ENCODE results near the gene GAPDHS.

Gene GAPDHS

DNA sequence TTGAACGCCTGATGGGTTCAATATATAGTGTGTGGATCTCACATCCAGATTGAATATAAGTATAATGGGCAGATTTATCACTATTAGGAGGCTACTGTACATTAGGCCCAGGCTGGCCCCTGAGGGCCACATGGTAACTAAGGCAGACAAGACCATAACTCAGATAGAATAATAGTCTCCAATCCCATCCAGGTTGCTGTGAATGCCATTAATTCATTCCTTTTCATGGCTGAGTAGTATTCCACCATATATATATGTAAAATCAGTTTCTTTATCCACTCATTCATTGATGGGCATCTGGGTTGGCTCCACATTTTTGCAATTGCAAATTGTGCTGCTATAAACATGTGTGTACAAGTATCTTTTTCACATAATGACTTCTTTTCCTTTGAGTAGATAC, 44.7 kb downstream of the GAPDHS start:
- TF ChIP-seq, protein P1, sequence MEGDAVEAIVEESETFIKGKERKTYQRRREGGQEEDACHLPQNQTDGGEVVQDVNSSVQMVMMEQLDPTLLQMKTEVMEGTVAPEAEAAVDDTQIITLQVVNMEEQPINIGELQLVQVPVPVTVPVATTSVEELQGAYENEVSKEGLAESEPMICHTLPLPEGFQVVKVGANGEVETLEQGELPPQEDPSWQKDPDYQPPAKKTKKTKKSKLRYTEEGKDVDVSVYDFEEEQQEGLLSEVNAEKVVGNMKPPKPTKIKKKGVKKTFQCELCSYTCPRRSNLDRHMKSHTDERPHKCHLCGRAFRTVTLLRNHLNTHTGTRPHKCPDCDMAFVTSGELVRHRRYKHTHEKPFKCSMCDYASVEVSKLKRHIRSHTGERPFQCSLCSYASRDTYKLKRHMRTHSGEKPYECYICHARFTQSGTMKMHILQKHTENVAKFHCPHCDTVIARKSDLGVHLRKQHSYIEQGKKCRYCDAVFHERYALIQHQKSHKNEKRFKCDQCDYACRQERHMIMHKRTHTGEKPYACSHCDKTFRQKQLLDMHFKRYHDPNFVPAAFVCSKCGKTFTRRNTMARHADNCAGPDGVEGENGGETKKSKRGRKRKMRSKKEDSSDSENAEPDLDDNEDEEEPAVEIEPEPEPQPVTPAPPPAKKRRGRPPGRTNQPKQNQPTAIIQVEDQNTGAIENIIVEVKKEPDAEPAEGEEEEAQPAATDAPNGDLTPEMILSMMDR (IDR thresholded peaks at IDR 0.05; ENCODE audit: insufficient read depth, missing control alignments) = no peak
- FAIRE-seq (no peak), DNase-seq (ENCODE audit: insufficient read length, low spot score) (no peak)

DNA sequence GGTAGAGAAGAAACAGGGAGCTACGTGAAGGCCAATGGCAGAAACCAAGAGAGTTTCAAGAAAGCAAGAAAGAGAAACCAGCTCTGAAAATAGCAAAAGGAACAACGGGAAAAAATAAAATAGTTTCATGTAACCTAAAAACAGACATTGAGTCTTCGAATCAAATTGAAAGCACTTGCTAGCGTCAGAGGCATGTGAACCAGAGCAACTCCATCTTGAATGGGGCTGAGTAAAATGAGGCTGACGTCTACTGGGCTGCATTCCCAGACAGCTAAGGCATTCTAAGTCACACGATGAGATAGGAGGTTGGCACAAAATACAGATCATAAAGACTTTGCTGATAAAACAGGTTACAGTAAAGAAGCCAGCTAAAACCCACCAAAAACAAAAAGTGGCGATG, 45.5 kb downstream of the GAPDHS start:
- DNase-seq (ENCODE audit: insufficient read length, low spot score) = no peak
- TF ChIP-seq, protein P1 (IDR thresholded peaks at IDR 0.05; ENCODE audit: insufficient read depth, missing control alignments) = no peak
- no peak for FAIRE-seq

DNA sequence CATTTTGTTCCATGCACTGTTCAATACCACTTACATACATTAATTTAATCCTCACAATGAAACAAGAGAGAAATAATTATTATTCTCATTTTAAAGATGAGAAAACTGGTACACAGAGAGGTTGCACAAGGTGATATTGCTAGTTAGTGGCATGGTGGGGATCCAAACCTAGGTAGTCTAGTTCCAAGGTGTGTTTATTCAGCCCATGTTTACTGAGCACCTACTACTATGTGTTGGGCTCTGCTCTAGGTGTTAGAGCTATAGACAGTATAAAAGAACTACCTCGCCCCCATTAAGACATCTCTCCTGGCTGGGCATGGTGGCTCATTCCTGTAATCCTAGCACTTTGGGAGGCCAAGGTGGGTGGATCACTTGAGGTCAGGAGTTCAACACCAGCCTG, 49.5 kb downstream of the GAPDHS start:
- DNase-seq (ENCODE audit: insufficient read length, low spot score) (no peak), FAIRE-seq (no peak)
- TF ChIP-seq, protein P1 (IDR thresholded peaks at IDR 0.05; ENCODE audit: insufficient read depth, missing control alignments) = no peak

DNA sequence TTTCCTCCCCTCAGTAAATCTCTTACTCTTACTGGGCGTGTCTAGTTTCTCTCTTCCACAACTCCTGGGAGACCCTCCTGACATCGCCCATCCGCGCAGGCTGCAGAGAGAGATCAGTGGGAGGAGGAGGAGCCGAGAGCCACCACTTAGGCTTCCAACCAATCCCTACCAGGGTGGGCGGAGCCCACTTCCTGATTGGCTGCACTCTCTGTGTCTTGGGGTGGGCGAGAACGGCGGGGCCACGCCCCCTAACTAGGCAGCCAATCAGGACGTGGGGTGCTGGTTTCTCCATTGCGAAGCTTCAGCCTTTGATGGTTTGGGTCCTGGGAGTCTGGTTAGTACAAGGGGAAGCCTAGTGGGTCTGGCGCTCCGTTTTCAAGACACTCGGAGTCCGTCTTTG, 52.6 kb downstream of the GAPDHS start, which contains the start of gene PMIS2:
TSS of gene PMIS2 (plus strand) at position 326 of the 400 bp plus-strand sequence. CDS start 87 bp downstream, outside the sequence.
- FAIRE-seq (no peak), DNase-seq (ENCODE audit: insufficient read length, low spot score) (no peak)
- TF ChIP-seq, protein P1 (IDR thresholded peaks at IDR 0.05; ENCODE audit: insufficient read depth, missing control alignments) = no peak

DNA sequence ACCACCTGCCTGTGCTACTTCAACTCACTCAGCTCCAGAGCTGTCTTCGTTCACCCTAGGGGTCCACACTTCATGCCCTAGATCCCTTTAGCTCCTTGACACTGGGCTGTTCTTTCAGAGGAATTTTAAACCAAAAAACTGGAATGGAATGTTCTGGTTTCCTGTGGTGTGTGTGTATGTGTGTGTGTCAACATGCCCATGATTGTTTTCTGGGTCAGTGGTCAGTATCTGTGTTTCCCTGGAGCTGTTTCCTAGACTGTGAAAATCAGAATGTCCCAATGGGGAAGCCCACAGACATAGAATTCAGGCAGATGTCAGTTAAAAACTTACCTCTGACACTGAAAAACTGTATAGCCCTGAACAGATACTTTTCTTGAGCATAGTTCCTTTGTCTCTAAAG, 54.1 kb downstream of the GAPDHS start:
- TF ChIP-seq, protein P1 (IDR thresholded peaks at IDR 0.05; ENCODE audit: insufficient read depth, missing control alignments) = no peak
- no peak for FAIRE-seq
- no peak for DNase-seq (ENCODE audit: insufficient read length, low spot score)

DNA sequence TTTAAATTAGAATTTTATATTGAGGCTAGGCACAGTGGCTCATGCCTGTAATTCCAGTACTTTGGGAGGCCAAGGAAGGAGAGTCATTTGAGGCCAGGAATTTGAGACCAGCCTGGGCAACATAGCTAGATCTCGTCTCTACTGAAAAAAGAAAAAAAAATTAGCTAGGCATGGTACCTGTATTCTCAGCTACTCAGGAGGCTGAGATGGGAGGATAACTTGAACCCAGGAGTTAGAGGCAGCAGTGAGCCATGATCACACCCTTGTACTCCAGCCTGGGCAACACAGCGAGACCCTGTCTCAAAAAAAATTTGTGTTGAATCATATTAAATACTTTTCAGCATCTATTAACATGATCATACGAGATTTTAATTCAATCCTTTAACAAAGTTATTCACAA, 57.6 kb downstream of the GAPDHS start:
- no peak for FAIRE-seq

DNA sequence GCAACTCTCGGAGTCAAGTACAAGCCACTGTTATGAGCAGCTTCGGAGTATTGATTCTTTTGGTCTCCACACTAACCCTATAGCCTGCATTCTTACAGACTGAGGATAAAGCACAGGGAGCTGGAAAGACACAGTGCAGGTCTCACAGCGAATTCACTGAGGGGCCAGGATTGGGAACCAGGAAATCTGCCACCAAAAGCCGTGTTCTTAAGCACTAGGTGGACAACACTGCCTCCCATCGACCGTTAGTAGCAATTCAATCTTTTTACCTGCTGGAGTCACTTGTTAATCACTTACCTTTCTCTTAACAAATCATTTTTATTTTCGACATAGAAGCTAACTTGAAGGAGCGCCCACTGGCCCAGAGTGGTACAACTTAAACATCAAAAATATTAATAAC, 59.0 kb downstream of the GAPDHS start:
- TF ChIP-seq, protein P1 (IDR thresholded peaks at IDR 0.05; ENCODE audit: insufficient read depth, missing control alignments) = peak; percentile 48
- no peak for FAIRE-seq
- no peak for DNase-seq (ENCODE audit: insufficient read length, low spot score)

More for the DNA sequence above, 57.6 kb downstream of the GAPDHS start:
- DNase-seq (ENCODE audit: insufficient read length, low spot score) = no peak
- TF ChIP-seq, protein P1 (IDR thresholded peaks at IDR 0.05; ENCODE audit: insufficient read depth, missing control alignments) = no peak
